ENCODE measurements around the gene TBC1D22A.

Gene TBC1D22A

DNA sequence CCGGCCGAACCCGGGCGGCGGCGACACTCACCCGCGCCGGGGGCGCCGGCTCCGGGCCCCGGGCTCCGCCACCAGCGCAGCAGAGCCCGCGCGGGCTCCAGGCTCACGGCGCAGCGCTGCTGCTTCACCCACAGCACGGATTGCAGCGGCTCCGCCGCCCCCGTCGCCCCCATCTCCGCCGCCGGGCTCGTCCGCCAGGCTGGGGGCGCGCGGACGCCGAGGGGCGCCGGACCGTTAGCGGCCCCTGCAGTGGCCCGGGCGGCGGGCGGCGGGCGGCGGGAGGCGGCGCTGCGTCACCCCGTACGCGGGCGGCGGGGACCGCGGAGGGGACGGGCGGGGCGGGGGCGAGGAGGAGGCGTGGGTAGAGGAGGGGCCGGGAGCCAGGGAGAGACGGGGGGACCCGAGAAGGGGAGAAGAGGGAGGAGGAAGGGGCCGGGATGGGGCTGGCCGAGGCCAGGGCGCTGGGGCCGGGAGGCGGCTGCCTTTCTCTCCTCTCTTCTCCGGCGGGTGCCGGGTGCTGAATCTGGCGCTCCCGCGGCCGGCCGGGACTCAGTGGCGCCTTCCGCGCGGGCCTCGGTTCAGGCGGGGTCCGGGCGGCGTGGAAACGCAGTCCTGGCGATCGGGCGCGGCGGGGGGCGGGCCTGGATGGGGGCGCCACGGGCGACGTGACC lies 24.3 kb upstream of the TBC1D22A start, which contains the start of gene CERK:
Gene CERK, minus strand, starts transcription at position 277 of the 671 bp plus-strand sequence. Its CDS starts 104 bp downstream, at position 173.
- DNase-seq (ENCODE audit: low spot score): peak; percentile 89
- no peak for TF ChIP-seq CTCF (IDR thresholded peaks at IDR 0.05)
- Histone ChIP-seq H3K4me3 (peak within 1 kb of the TSS; percentile 84), H3K27ac (peak within 1 kb of the TSS; percentile 78 to 92)

GRCh38 chr22:46738647-46739093 lies 23.8 kb upstream of the TBC1D22A start:
- no peak for TF ChIP-seq CTCF (IDR thresholded peaks at IDR 0.05)
- DNase-seq (ENCODE audit: low spot score): no peak
- Histone ChIP-seq H3K4me3 (peak overlapping the region; percentile 84), H3K27ac (peak overlapping the region; percentile 78 to 92)

- Histone ChIP-seq H3K27ac (peak overlapping the region; percentile 78 to 92), H3K4me3 (peak overlapping the region; percentile 84)
- no peak for TF ChIP-seq CTCF (IDR thresholded peaks at IDR 0.05)
- DNase-seq (ENCODE audit: low spot score): no peak
Observed at GRCh38 chr22:46739094-46739870, 23.2 kb upstream of the TBC1D22A start.

GRCh38 chr22:46740910-46741780 lies 21.3 kb upstream of the TBC1D22A start:
- H3K27ac ChIP-seq: no peak overlapping the region
- H3K4me3 ChIP-seq: no peak overlapping the region
- no peak for DNase-seq (ENCODE audit: low spot score)
- TF ChIP-seq CTCF (IDR thresholded peaks at IDR 0.05): no peak

DNA sequence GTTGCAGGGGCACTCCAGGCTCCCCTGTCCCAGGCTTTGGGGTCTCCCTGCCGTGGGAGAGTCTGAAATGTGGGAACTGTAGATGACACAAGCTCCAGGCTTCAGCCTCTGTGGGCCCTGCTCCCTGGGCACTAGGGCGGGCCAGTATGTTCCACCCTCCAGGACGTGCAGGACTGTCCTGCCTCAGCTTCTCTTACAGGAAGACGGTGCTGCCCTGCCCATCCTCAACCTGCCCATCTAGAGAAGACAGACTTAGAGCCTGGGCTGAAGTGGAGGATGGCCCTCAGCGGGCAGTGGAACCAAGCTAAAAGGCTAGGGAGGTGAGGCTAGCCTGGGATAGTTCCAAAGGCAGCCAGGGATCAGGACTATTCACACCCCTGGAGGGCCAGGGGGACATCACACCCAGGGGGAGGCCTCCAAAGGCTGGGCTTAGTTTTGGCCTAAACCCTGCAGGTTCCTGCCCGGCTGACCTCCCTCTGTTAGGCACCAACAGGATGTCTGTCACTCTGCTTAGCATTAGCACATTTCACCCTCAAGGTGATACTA lies 20.4 kb upstream of the TBC1D22A start:
- no peak overlapping the region for H3K4me3 ChIP-seq
- no peak for TF ChIP-seq CTCF (IDR thresholded peaks at IDR 0.05)
- DNase-seq (ENCODE audit: low spot score): no peak
- H3K27ac ChIP-seq: no peak overlapping the region

- Histone ChIP-seq H3K27ac (no peak overlapping the region), H3K4me3 (no peak overlapping the region)
- TF ChIP-seq CTCF (IDR thresholded peaks at IDR 0.05): no peak
- DNase-seq (ENCODE audit: low spot score): no peak
Observed at GRCh38 chr22:46742576-46743221, 19.8 kb upstream of the TBC1D22A start.
